Measurements from ENCODE around the gene CLCN2.

Gene CLCN2

DNA sequence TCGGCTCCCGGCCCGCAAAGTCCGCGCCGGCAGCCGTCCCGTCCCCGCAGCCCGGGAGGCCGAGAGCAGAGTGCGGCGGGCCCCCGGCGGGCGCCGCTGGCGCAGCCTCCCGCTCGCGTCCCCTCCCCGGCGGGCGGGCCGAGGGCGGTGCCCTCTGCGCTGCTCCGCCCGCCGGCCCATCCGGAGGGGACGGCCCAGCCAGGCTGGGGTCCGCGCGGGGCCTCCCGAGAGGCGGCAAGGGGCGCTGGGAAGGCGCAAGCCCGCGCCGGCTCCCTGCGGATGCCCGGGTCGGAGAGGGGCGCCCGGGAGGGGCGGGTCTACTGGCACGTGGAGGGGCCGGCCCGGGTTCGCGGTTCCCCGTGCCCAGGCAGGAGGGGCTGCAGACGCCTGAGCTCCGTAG is at the start of gene CLCN2, which contains the start of gene POLR2H:
Gene CLCN2 (minus strand): TSS at position 74 of the 400 bp plus-strand sequence. CDS start 126 bp downstream, outside the sequence.
Gene POLR2H (plus strand): TSS at position 179 of the 400 bp plus-strand sequence. CDS start 1,783 bp downstream, outside the sequence.
- H3K9ac ChIP-seq, result peak within 1 kb of the TSS; percentile 83
- H3K27ac ChIP-seq, result peak within 1 kb of the TSS; percentile 92
- H3K9me3 ChIP-seq, result no peaks in the 10 kb centered on the region
- H3K27me3 ChIP-seq, result no peaks in the 10 kb centered on the region
- TF ChIP-seq Cebpa-rat (IDR thresholded peaks at IDR 0.05), result no peak
- peaks cover 22% of the 10 kb centered on the region for H4K20me1 ChIP-seq
- H3K4me1 ChIP-seq, result peaks cover 31% of the 10 kb centered on the region
- H3K4me3 ChIP-seq, result peak within 1 kb of the TSS; percentile 88
- peak within 1 kb of the TSS; percentile 94 for H3K4me2 ChIP-seq
- peaks cover 40% of the 10 kb centered on the region for H3K36me3 ChIP-seq

DNA sequence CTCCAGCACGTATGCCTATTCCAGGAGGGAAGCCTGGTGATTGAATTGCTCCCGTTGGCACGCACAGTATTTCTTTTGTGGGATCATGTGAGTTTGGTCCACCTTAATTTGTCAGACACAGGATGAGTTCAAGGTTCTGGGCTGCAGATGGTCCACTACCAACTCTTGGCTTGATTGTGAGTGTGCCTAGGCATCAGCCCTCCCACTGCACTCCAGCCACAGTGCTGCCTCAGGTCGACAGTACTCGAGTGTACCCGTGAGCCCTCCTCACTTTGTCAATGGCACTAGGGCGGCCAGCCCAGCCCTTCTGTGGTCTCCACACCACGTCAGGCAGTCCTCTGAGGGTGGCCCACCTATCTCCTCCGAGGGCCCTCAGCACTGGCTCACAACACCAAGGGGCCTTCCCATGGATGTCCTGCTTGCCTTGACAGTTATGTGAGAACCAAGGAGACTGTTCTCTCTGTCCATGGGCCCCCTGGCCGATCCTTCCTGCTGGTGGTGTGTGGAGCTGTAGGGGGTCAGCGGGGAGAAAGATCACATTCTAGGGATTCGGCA is 48.6 kb upstream of the CLCN2 start:
- H3K36me3 ChIP-seq, result no peaks in the 10 kb centered on the region
- no peak overlapping the region for H3K9ac ChIP-seq
- H3K4me3 ChIP-seq, result no peak overlapping the region
- H4K20me1 ChIP-seq, result no peaks in the 10 kb centered on the region
- TF ChIP-seq Cebpa-rat (IDR thresholded peaks at IDR 0.05), result no peak
- H3K27ac ChIP-seq, result no peak overlapping the region
- no peaks in the 10 kb centered on the region for H3K9me3 ChIP-seq
- no peak overlapping the region for H3K4me2 ChIP-seq
- H3K27me3 ChIP-seq, result no peaks in the 10 kb centered on the region
- no peaks in the 10 kb centered on the region for H3K4me1 ChIP-seq

DNA sequence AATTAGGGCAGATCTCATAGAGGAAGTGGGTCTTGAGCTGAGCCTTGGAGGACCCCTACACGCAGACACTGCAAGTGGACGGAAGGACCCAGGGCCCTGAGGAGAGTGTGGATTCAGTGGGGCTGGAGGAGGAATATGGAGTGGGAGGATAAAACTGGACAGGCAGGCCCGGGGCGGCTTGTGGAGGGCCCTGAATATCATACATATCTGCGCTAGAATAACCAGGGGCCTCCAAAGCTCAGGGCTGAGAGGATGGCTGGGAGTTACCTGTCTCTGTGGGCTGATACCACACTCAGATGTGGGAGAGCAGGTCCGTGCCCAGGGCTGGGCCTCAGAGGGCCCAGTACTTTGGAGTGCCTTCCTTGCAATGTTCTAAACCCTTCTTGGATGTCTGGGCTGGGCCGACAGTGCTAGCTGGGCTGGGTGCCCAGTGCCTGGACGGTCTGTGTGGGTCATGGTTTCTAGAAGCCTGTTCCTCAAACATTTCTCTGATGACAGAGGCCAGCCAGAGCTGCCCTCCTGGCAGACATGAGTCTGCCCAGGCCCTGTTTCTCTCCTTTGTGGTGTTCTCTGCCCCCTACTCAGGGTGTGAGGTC is 48.0 kb upstream of the CLCN2 start:
- Histone ChIP-seq H3K9ac (no peak overlapping the region), H3K9me3 (no peaks in the 10 kb centered on the region), H3K36me3 (no peaks in the 10 kb centered on the region), H3K4me2 (no peak overlapping the region), H3K4me3 (no peak overlapping the region), H3K27me3 (no peaks in the 10 kb centered on the region), H3K27ac (no peak overlapping the region), H3K4me1 (no peaks in the 10 kb centered on the region), H4K20me1 (no peaks in the 10 kb centered on the region)
- no peak for TF ChIP-seq Cebpa-rat (IDR thresholded peaks at IDR 0.05)

DNA sequence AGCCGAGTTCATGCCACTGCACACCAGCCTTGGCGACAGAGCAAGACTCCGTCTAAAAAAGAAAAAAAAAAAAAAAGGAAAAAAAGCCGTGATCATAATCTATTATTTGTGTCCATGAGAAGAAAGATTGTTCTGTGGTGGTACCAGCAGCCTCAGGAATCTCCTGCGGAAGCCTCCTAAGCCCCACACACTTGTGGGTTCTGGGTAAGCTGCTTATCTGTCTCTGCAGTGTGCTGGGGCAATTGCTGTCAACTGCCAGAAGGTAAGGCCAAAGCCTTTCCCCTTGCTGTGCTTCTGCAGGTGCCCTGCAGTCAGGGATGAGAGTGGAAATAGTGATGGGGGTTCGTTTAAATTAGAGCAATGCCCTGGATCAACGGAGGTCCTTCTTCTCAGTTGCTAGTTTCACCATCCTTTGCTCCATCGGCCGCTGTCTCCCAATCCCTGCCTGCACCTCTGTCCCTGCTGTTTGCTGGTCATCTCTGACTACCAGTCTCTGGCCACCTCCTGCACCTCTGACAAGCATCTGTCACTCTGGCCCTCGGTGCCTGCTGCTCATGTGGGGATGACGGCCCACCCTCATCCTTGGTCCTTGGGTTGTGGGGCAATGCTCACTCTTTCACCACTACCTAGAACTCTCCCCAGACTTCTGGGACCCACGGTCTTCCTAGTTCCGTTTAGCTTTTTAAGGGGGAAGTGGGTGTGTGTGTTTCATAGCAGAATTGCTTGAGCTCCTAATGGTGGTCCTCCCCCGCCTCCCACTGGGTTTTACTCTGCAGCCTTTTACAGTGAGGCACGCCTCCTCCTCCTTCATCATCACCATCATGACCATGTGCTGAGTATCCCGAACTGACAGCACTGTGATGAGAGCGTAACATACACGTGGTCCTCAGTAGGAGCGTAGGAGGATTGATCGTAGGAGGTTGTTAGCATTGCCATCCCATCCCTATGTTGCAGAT is 43.9 kb upstream of the CLCN2 start:
- no peak for TF ChIP-seq Cebpa-rat (IDR thresholded peaks at IDR 0.05)
- Histone ChIP-seq H3K27ac (no peak overlapping the region), H3K9ac (no peak overlapping the region), H3K4me2 (no peak overlapping the region), H3K4me3 (no peak overlapping the region), H3K36me3 (no peaks in the 10 kb centered on the region), H3K27me3 (no peaks in the 10 kb centered on the region), H4K20me1 (no peaks in the 10 kb centered on the region), H3K9me3 (no peaks in the 10 kb centered on the region), H3K4me1 (no peaks in the 10 kb centered on the region)

DNA sequence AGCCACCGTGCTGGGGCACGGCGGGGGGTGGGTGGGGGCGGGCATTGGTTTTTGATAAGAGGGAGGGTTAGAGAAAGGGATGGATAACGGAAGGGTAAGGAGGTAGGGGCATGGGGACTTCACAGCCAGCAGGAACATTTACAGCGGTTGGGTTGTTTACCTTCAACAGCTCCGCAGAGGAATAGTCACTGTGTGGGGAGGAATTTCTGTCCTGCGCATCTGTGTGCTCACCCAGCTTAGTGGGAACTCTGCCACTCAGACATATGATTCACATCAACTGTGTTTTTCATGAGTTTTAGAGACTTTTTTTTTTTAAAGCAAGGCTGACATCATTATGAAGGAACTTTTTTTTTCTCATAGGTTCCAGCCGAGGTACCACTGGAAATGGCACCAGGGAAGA is 38.0 kb upstream of the CLCN2 start:
- Histone ChIP-seq H3K36me3 (no peaks in the 10 kb centered on the region), H4K20me1 (no peaks in the 10 kb centered on the region), H3K9ac (no peak overlapping the region), H3K4me1 (no peaks in the 10 kb centered on the region), H3K27me3 (no peaks in the 10 kb centered on the region), H3K27ac (no peak overlapping the region), H3K9me3 (no peaks in the 10 kb centered on the region), H3K4me3 (no peak overlapping the region), H3K4me2 (no peak overlapping the region)
- TF ChIP-seq Cebpa-rat (IDR thresholded peaks at IDR 0.05), result no peak

DNA sequence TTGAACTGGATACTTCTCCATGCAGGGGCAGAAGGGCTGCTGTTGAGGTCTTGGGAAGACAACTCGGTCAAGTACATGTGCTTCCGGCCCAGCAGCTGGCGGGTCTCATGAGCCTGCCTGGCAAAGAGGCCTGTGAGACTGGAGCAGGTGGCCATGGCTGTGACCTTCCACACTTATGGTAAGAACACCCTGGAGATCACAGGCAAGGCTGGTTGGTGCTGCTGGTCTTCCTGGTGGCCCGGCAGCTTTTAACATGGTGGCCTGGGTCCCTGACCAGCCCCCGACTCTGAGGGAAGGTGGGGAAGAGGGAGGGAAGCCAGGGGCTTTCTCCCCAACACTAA is 33.9 kb upstream of the CLCN2 start:
- no peaks in the 10 kb centered on the region for H3K27me3 ChIP-seq
- no peaks in the 10 kb centered on the region for H3K36me3 ChIP-seq
- no peaks in the 10 kb centered on the region for H3K4me1 ChIP-seq
- H3K27ac ChIP-seq, result no peak overlapping the region
- no peak overlapping the region for H3K4me2 ChIP-seq
- no peaks in the 10 kb centered on the region for H4K20me1 ChIP-seq
- H3K4me3 ChIP-seq, result no peak overlapping the region
- H3K9me3 ChIP-seq, result no peaks in the 10 kb centered on the region
- TF ChIP-seq Cebpa-rat (IDR thresholded peaks at IDR 0.05), result no peak
- no peak overlapping the region for H3K9ac ChIP-seq

DNA sequence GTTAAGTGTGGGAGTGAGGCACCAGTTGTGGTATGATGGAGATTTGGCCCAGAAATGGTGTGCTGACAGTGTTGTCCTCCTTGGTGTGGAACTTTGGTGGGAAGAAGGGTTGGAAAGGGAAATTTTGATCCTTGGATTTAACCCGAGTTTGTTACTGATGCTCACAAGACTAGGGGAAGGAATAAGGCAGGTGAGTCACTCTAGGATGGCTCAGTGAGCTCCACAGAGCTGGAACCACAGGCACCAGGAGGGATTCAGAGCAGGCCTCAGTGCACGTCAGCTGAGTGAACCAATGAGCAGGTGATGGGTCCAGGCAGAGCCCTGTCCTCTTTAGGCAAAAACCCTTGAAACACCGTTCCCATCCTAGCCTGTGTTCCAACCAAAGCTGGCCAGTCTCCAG is 29.9 kb upstream of the CLCN2 start:
- TF ChIP-seq Cebpa-rat (IDR thresholded peaks at IDR 0.05), result no peak
- Histone ChIP-seq H3K27me3 (no peaks in the 10 kb centered on the region), H3K9ac (no peak overlapping the region)

DNA sequence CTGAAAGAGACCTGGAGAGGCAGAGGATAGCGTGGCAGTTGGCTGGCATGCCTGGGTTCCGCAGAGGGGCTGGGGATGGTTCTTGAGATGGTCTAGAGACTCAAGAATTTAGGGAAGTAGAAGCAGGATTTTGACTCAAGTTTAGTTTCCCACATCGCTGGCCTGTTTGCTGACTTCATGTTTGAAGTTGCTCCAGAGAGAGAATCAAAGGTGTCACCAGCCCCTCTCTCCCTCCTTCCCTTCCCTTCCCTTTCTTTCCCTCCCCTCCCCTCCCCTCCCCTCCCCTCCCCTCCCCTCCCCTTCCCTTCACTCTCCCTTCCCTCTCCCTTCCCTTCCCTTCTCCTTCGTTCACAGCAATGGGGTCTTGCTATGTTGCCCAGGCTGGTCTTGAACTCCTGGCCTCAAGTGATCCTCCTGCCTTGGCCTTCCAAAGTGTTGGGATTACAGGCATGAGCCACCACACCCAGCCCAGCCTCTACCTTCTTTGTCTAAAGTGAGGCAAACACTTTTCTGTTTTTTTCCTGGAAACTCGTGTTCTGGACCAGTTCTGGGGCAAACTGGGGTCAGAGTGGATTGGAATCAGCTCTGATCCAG is 28.6 kb upstream of the CLCN2 start:
- TF ChIP-seq Cebpa-rat (IDR thresholded peaks at IDR 0.05), result no peak
- H3K27me3 ChIP-seq, result no peaks in the 10 kb centered on the region
- no peak overlapping the region for H3K4me2 ChIP-seq
- no peak overlapping the region for H3K4me3 ChIP-seq
- H3K9ac ChIP-seq, result no peak overlapping the region
- H3K4me1 ChIP-seq, result no peaks in the 10 kb centered on the region
- H3K9me3 ChIP-seq, result no peaks in the 10 kb centered on the region
- no peak overlapping the region for H3K27ac ChIP-seq
- H4K20me1 ChIP-seq, result no peaks in the 10 kb centered on the region
- H3K36me3 ChIP-seq, result no peaks in the 10 kb centered on the region

More for the DNA sequence above, 29.9 kb upstream of the CLCN2 start:
- no peaks in the 10 kb centered on the region for H3K36me3 ChIP-seq
- no peaks in the 10 kb centered on the region for H3K9me3 ChIP-seq
- no peaks in the 10 kb centered on the region for H4K20me1 ChIP-seq
- no peaks in the 10 kb centered on the region for H3K4me1 ChIP-seq
- no peak overlapping the region for H3K27ac ChIP-seq
- H3K4me3 ChIP-seq, result no peak overlapping the region
- no peak overlapping the region for H3K4me2 ChIP-seq

DNA sequence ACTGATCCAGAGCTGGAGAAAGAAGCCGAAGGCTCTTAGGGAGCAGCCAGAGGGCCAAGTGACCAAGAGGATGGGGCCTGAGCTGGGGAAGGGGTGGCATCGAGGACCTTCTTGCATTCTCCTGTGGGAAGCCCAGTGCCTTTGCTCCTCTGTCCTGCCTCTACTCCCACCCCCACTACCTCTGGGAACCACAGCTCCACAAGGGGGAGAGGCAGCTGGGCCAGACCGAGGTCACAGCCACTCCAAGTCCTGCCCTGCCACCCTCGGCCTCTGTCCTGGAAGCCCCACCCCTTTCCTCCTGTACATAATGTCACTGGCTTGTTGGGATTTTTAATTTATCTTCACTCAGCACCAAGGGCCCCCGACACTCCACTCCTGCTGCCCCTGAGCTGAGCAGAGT is 28.0 kb upstream of the CLCN2 start:
- Histone ChIP-seq H3K27me3 (no peaks in the 10 kb centered on the region; the same call in 1 of the 2 replicates), H3K9me3 (no peaks in the 10 kb centered on the region), H3K4me2 (no peak overlapping the region), H3K27ac (no peak overlapping the region), H3K4me3 (no peak overlapping the region), H4K20me1 (no peaks in the 10 kb centered on the region), H3K36me3 (no peaks in the 10 kb centered on the region), H3K9ac (no peak overlapping the region), H3K4me1 (no peaks in the 10 kb centered on the region)
- no peak for TF ChIP-seq Cebpa-rat (IDR thresholded peaks at IDR 0.05)

DNA sequence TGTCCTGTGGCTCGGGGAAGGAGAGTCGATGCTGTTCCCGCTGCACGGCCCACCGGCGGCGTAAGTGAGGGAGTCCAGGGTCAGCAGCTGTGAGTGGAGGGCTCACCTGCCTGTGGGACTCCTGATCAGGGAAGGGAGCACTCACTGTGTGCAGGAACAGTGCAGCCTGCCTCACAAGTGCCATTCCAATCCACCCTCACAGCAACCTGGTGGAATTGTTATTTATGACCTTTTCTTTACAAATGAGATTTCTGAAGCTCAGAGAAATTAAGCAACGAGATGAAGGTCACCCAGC is 27.5 kb upstream of the CLCN2 start:
- no peak for TF ChIP-seq Cebpa-rat (IDR thresholded peaks at IDR 0.05)
- no peak overlapping the region for H3K4me3 ChIP-seq
- no peak overlapping the region for H3K27ac ChIP-seq
- no peaks in the 10 kb centered on the region; the same call in 1 of the 2 replicates for H3K27me3 ChIP-seq
- H3K9ac ChIP-seq, result no peak overlapping the region
- no peaks in the 10 kb centered on the region for H3K9me3 ChIP-seq
- no peaks in the 10 kb centered on the region for H3K36me3 ChIP-seq
- no peaks in the 10 kb centered on the region for H3K4me1 ChIP-seq
- no peak overlapping the region for H3K4me2 ChIP-seq
- no peaks in the 10 kb centered on the region for H4K20me1 ChIP-seq
